Calu3 (cell line): Measurements from ENCODE around the gene NME5. TPM values are rescaled to one million over a fixed set of nuclear protein-coding genes. Genes with fewer than 3 reads are reported as not detected.
"Not testable (repeated sequence)": the region's sequence is repeated elsewhere in the genome, so short reads cannot be mapped to it uniquely, and the experiment has no call there.

Experiments used
- BruUV-seq: library from RNA; stranded (reverse); fragments of 400-500 nt; replicated peaks from 2 replicates; lab custom pipeline; 2021; lab: Mats Ljungman, UMichigan
- CTCF ChIA-PET: fragments of 300-600 bp; sonication (Branson Sonifier 250); formaldehyde crosslinking; loops from one replicate; lab custom pipeline; 2022; ENCODE audit warnings: antibody characterized with exemption; lab: Charles Lee
- DNase-seq: peaks from one replicate; pipeline ENCODE4 v3.0.0; 2022
- H3K27ac Mint-ChIP-seq: one replicate; pipeline ENCODE4 v1.8.0; 2022; ENCODE audit warnings: mixed read lengths; ENCODE audit not compliant: unreplicated experiment
- H3K27me3 Mint-ChIP-seq: one replicate; pipeline ENCODE4 v1.8.0; 2022; ENCODE audit warnings: mixed read lengths; ENCODE audit not compliant: unreplicated experiment
- H3K36me3 Mint-ChIP-seq: one replicate; pipeline ENCODE4 v1.8.0; 2022; ENCODE audit warnings: mild to moderate bottlenecking, moderate library complexity, mixed read lengths; ENCODE audit not compliant: insufficient read depth, unreplicated experiment
- H3K4me1 Mint-ChIP-seq: one replicate; pipeline ENCODE4 v1.8.0; 2022; ENCODE audit warnings: mild to moderate bottlenecking, low read depth, mixed read lengths; ENCODE audit not compliant: unreplicated experiment
- H3K4me3 Mint-ChIP-seq: one replicate; pipeline ENCODE4 v1.8.0; 2022; ENCODE audit warnings: mild to moderate bottlenecking, low read depth, moderate library complexity, mixed read lengths; ENCODE audit not compliant: unreplicated experiment
- H3K9me3 Mint-ChIP-seq: one replicate; pipeline ENCODE4 v1.8.0; 2022; ENCODE audit warnings: low read depth, mixed read lengths; ENCODE audit not compliant: unreplicated experiment
- CTCF ChIP-seq: fragments of 200-600 bp; IDR thresholded peaks from one replicate; pipeline ENCODE4 v1.8.0; 2022; ENCODE audit warnings: antibody characterized with exemption; ENCODE audit not compliant: unreplicated experiment
- intact Hi-C: fragments of 100-400 bp; cut with micrococcal nuclease; formaldehyde crosslinking; loops from one replicate; pipeline ENCODE4 v1.10.0; 2022; ENCODE audit not compliant: unreplicated experiment
- total RNA-seq: library from RNA; stranded (reverse); gene quantifications from 2 replicates; pipeline ENCODE4 v1.2.3, GENCODE V29; 2022

NME5 gene
- total RNA-seq, 1 experiment from 2014 or later, result 3.9 TPM

GRCh38 chr5:138160706-138161105 lies 21.5 kb upstream of the NME5 start:
- no peak overlapping the region for H3K4me3 Mint-ChIP-seq
- no peaks in the 10 kb centered on the region for H3K4me1 Mint-ChIP-seq
- no peak for DNase-seq
- intact Hi-C loops, result no loop called here
- no TSS peak for BruUV-seq
- H3K27ac Mint-ChIP-seq, result no peak overlapping the region
- peaks cover 65% of the 10 kb centered on the region for H3K36me3 Mint-ChIP-seq
- no peak for TF ChIP-seq CTCF
- CTCF ChIA-PET, result no interaction called here
- H3K27me3 Mint-ChIP-seq, result no peaks in the 10 kb centered on the region
- no peaks in the 10 kb centered on the region for H3K9me3 Mint-ChIP-seq

- H3K4me3 Mint-ChIP-seq, result no peak overlapping the region
- TF ChIP-seq CTCF, result no peak
- CTCF ChIA-PET, result no interaction called here
- no peak overlapping the region for H3K27ac Mint-ChIP-seq
- H3K27me3 Mint-ChIP-seq, result no peaks in the 10 kb centered on the region
- no TSS peak for BruUV-seq
- H3K9me3 Mint-ChIP-seq, result no peaks in the 10 kb centered on the region
- DNase-seq, result no peak
- no peaks in the 10 kb centered on the region for H3K4me1 Mint-ChIP-seq
- peaks cover 55% of the 10 kb centered on the region for H3K36me3 Mint-ChIP-seq
- intact Hi-C loops, result no loop called here
These were observed 20.4 kb upstream of the NME5 start for GRCh38 chr5:138159666-138160065.

- Mint-ChIP-seq H3K4me3 (no peak overlapping the region), H3K9me3 (no peaks in the 10 kb centered on the region), H3K36me3 (peaks cover 38% of the 10 kb centered on the region), H3K27ac (no peak overlapping the region), H3K4me1 (no peaks in the 10 kb centered on the region), H3K27me3 (no peaks in the 10 kb centered on the region)
- CTCF ChIA-PET, result no interaction called here
- BruUV-seq, result no TSS peak
- no peak for DNase-seq
- no peak for TF ChIP-seq CTCF
- intact Hi-C loops, result no loop called here
These were observed 18.4 kb upstream of the NME5 start for GRCh38 chr5:138157626-138158025.

- H3K4me1 Mint-ChIP-seq, H3K9me3 Mint-ChIP-seq, H3K27me3 Mint-ChIP-seq, BruUV-seq, H3K4me3 Mint-ChIP-seq, DNase-seq, H3K27ac Mint-ChIP-seq, intact Hi-C loops: not testable (repeated sequence)
- peaks cover 35% of the 10 kb centered on the region for H3K36me3 Mint-ChIP-seq
- CTCF ChIA-PET, result interaction anchor here (0.6 kb wide), 1 partner anchor 284 kb away, joined by 5 read pairs; no protein-coding TSS in a partner anchor
These were observed 16.7 kb upstream of the NME5 start for GRCh38 chr5:138155977-138156376.

GRCh38 chr5:138149530-138149929 lies 10.3 kb upstream of the NME5 start:
- CTCF ChIA-PET, result no interaction called here
- H3K9me3 Mint-ChIP-seq, result no peaks in the 10 kb centered on the region
- no peak overlapping the region for H3K4me3 Mint-ChIP-seq
- no peak for DNase-seq
- no peak overlapping the region for H3K27ac Mint-ChIP-seq
- intact Hi-C loops, result no loop called here
- BruUV-seq, result no TSS peak
- no peak for TF ChIP-seq CTCF
- H3K27me3 Mint-ChIP-seq, result no peaks in the 10 kb centered on the region
- H3K4me1 Mint-ChIP-seq, result no peaks in the 10 kb centered on the region
- no peaks in the 10 kb centered on the region for H3K36me3 Mint-ChIP-seq
